ENCODE results near the gene TOMM5.
"Not testable (repeated sequence)": the region's sequence is repeated elsewhere in the genome, so short reads cannot be mapped to it uniquely, and the experiment has no call there.

Gene TOMM5

DNA sequence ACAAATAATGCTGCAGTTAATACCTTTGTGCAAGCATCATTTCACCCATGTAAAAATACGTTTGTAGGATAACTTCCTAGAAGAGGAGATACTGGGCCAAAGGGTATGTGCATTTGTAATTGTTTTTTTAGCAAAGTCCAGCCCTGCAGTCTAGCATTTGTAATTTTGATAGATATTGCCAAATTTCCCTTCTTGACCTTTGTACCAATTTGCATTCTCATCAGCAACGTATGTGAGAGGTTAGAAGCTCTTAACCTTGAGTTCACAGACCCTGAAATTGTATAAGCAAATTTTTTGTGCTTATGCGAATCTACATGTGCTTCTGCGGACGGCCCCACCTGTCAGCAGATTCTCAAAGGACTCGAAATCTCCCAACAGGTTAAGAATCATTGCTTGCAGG lies 18.6 kb upstream of the TOMM5 start:
- DNase-seq, result no peak

- no peak for DNase-seq
Measured at GRCh38 chr9:37609735-37610397, 17.5 kb upstream of the TOMM5 start.

DNA sequence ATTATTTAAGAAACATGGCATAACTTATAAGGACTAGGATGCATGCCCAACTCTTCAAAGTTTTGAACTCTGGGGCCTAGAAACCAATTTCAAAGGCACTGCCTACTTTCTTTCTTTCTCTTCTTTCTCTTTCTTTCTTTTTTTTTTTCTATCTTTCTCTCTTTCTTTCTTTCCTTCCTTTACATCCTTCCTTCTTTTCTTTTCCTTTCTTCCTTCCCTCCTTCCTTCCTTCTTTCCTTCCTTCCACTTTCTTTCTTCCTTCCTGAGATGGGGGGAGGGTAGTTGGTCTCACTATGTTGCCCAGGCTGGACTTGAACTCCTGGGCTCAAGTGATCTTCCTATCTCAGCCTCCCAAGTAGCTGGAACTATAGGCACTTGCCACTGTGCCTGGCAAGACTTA lies 15.9 kb upstream of the TOMM5 start:
- no peak for DNase-seq

DNA sequence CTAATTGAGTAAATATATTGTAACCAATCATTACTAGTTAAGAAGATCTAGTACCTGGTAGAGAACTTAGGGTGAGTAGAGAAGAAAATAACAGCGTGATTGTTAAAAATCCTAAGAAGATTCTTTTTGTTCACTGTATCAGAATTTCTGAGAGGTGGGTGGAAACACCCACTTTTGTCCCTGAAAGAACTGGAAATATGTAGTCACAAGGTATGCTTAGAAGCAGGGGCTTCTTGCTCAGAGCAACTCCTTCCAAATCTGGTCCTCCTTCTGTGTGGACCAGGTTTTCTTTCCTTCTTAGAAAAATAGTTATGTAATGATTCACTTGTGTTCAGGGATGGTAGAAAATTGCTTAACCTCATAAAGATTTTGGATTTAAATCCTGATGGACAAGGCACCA lies 11.9 kb upstream of the TOMM5 start:
- DNase-seq, result no peak

DNA sequence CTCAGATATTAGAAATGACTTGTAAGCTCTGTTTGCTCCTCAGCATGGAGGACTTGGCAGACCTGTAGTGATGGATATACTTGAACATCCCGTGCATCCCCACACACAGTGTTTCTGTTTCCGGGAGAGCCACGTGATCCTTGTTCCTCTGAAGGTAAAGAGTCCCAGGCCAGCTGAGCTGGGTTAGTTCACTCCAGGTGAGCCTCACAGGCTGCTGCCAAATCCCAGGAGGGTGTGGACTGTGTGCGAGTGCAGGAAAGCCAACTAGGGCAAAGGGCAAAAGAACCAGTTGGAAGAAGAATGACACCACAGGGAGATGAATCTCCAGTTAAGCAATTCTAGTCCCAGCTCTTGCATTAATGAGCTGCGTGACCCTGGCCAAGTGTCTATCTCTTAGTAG lies 10.4 kb upstream of the TOMM5 start:
- no peak for DNase-seq

- DNase-seq, result not testable (repeated sequence)
Measured at GRCh38 chr9:37602061-37602460, 9.7 kb upstream of the TOMM5 start.

DNA sequence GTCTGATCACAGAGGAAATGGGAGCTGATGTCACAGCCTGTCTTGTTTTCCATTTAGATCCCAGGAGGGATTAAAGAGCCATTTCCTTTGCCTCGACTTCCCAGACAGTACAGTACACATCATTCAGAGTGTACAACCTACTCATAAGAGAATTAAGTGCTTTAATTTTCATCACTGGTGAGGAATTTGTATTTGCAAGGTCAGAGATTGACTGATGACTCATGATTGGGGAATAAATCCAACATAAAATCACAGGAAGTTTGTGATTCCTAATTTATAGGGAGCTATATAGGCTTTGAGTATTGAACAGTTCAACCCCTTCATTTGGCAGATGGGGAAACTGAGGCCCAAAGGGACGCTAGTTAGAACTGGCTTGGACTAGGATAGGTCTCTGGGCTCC lies 4.1 kb upstream of the TOMM5 start:
- DNase-seq, result no peak

DNA sequence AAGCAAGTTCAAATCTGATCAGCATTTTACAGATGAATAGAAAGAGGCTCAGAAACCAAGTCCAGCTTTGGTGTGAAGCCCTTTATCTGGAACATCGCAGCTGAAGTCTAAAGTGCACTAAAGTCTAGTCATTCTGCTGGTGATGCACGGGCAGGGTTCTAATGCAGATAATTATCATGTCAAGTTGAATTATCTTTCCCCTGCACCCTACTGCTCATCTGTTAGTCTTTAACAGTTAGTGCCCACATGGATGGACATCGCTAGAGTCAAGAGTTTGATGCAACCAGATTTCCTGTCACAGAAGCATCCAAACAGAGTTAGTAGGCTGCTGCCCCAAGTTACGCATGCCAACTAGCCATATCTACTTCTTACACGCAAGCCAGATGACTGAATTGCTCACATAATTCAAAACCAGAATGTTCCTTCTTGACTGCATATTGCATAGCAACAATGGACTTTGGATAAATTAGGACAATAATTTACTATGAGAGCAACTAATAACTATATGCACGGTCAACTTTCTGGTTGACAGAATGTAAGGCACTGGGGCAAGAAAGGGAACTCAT lies 1.6 kb upstream of the TOMM5 start:
- DNase-seq, result no peak

GRCh38 chr9:37587521-37587920 lies 4.9 kb downstream of the TOMM5 start:
- DNase-seq, result no peak

DNA sequence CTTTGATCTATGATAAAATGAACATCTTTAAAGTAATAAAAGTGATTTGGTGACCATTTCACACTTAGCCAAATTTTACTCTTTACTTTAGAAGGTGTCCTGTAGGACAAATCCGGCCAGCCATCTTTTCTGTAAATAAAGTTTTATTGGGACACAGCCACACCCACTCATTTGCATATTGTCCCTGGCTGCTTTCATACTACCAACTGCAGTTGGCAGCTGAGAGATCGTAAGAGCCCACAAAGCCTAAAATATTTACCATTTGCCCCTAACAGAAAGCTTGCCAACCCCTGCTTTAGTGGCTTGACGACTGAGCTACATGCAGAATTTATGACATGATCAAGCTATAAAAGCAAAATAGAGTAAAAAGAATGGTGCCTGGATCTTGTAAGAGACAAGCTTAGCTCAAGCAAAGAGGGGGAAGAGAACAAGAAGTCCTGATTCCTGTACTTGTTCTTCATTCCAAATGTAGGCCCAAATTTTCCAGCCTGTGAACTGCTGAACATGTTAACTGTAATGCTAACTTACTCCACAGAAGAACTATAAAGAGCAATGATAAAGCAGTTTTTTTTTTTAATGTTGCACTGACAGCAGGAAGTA lies 8.8 kb downstream of the TOMM5 start:
- DNase-seq, result no peak

DNA sequence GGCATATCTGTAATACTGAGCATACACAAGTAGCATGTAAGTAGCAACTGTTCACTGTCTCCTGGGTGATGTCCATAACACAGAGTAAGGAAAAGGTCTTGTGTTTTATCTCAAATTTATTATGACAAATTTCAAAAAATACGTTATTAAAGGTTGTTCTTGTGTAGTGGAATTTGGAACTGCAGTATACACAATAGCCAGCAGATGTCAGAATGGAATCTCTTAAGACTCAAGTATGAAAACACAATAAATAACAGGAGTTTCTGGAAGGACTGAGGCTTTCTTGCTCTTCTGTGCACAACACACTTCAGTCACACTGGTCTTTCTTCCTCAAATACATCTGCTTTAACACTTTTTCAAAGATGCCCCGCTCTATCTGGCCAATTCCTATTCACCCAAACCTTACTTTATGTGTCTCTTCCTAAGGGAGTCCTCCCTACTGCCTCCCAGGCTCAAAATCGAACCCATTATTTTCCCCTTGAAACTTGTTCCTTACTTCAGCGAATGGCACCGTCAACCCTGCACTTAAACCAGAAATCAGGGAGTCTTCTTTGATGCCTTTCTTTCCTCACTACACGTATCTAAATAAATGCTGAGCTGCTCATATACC lies 9.7 kb downstream of the TOMM5 start:
- no peak for DNase-seq

- DNase-seq, result no peak
Measured at GRCh38 chr9:37575921-37576721, 16.3 kb downstream of the TOMM5 start, which contains the start of gene FBXO10. Gene FBXO10, minus strand, starts transcription at chr9:37576380. Its CDS starts 34,612 bp downstream, at chr9:37541768.

- no peak for DNase-seq
Measured at GRCh38 chr9:37575511-37575914, 16.9 kb downstream of the TOMM5 start.

- no peak for DNase-seq
Measured at GRCh38 chr9:37575001-37575400, 17.4 kb downstream of the TOMM5 start.

DNA sequence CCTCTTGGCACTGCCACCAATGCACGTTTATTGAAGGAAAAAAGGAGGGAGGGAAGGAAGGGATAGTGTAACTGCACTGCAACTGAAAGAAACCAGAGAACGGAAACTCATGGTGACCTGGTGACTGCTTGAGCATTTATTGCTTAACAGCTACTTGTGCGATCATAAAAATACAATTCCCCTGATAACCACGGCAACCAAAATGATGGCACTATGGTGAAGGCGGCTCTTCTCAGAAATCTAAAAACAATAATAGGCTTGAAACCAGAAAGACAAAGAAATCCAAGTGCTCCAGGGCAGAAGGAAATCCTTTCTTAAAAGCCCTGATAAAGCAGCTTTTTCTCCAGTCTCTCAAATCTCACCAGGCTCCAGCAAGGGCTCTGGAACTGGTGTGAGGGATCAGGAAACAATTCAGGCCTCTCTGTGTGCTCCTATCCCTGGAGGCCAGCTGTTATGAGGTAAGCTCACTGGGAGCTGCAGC lies 18.1 kb downstream of the TOMM5 start:
- no peak for DNase-seq

- no peak for DNase-seq
Measured at GRCh38 chr9:37571282-37571681, 21.1 kb downstream of the TOMM5 start.

DNA sequence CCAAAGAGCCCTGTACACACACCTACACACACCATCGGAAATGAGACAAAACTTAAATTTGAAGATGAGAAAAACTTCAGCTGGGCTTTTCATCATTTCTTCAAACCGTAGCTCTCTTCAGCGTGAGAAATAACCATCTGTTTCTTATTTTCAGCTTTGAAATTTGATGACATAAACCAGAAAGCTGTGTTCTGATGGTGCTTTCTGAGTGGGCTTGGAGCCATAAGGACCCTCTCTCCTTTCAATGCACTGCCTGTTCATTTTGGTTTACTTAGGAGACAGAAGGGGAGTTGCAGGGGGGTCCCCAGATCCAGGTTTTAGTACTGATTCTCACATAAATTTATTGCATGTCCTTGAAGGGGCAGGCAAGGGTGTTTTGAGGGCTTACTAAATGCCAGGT lies 25.7 kb downstream of the TOMM5 start:
- DNase-seq, result no peak

GRCh38 chr9:37565661-37566618 lies 26.5 kb downstream of the TOMM5 start:
- DNase-seq, result no peak

GRCh38 chr9:37564916-37565315 lies 27.5 kb downstream of the TOMM5 start:
- DNase-seq, result no peak

DNA sequence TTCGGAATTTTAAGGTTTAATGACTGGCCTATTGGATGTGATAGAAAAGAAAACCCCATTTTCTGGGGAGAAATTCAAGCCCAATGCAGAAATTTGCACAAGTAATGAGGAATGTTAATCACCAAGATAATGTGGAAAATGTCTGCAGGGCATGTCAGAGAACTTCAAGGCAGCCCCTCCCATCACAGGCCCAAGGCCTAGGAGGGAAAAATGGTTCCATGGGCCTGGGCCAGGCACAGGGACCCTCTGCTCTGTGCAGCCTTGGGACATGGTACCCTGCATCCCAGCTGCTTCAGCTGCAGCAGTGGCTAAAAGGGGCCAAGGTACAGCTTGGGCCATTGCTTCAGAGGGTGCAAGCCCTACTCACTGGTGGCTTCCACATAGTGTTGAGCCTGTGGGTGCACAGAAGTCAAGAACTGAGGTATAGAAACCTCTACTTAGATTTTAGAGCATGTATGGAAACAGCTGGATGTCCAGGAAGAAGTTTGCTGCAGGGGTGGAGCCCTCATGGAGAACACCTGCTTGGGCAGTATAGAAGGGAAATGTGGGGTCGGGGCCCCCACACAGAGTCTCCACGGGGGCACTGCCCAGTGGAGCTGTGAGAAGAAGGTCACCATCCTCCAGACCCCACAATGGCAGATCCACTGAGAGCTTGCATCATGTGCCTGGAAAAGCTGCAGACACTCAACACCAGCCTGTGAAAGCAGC lies 28.4 kb downstream of the TOMM5 start:
- no peak for DNase-seq

DNA sequence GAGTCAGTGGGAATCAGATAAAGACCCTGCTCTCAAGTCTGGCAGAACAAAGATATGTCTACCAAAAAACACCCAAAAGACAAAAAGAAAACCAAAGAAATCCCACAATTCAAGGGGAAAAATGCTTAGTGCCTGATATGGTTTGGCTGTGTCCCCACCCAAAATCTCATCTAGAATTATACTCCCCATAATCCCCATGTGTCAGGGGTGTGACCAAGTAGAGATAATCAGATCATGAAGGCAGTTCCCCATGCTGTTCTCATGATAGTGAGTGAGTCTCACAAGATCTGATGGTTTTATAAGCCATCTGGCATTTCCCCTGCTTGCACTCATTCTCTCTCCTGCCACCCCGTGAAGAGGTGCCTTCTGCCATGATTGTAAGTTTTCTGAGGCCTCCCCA lies 29.6 kb downstream of the TOMM5 start:
- no peak for DNase-seq
